ENCODE results near the gene IL1RAP. TPM values are rescaled to one million over a fixed set of nuclear protein-coding genes. Genes with fewer than 3 reads are reported as not detected.
"Not testable (repeated sequence)": the region's sequence is repeated elsewhere in the genome, so short reads cannot be mapped to it uniquely, and the experiment has no call there.

IL1RAP gene
- total RNA-seq, result 10 to 100 TPM; 10.3 to 11.6 TPM

- peaks cover 30% of the 10 kb centered on the region for H3K4me1 Mint-ChIP-seq (ENCODE audit: low read depth)
- ATAC-seq (peak; percentile 97), DNase-seq (peak; percentile 90)
- H3K9me3 Mint-ChIP-seq (ENCODE audit: insufficient read depth), result no peaks in the 10 kb centered on the region
- peak within 1 kb of the TSS; percentile 90 for H3K27ac Mint-ChIP-seq
- H3K36me3 Mint-ChIP-seq (ENCODE audit: low read depth), result peaks cover 18% of the 10 kb centered on the region
- POLR2A ChIA-PET, result interaction anchor here (0.5 to 2.7 kb wide), 13 partner anchors 9 to 595 kb away, joined by 3 to 44 read pairs (median 3); no protein-coding TSS in a partner anchor
- H3K4me3 Mint-ChIP-seq, result peak within 1 kb of the TSS; percentile 87
- peaks cover 2% of the 10 kb centered on the region for H3K27me3 Mint-ChIP-seq (ENCODE audit: low read depth)
- CTCF ChIA-PET, result interaction anchor here (0.9 to 1.4 kb wide), 8 partner anchors 9 to 184 kb away, joined by 3 to 6 read pairs (median 4); no protein-coding TSS in a partner anchor
Measured at GRCh38 chr3:190513409-190514370, at the start of gene IL1RAP. Gene IL1RAP, plus strand, starts transcription at chr3:190514085. Its CDS starts 50,205 bp downstream, at chr3:190564290.

GRCh38 chr3:190467922-190468321 is 46.0 kb upstream of the IL1RAP start:
- H3K4me1 Mint-ChIP-seq (ENCODE audit: low read depth), result no peaks in the 10 kb centered on the region
- H3K4me3 Mint-ChIP-seq, result no peak overlapping the region
- DNase-seq (no peak), ATAC-seq (no peak)
- ChIA-PET POLR2A (no interaction called here), CTCF (no interaction called here)
- peaks cover 7% of the 10 kb centered on the region for H3K27me3 Mint-ChIP-seq (ENCODE audit: low read depth)
- H3K27ac Mint-ChIP-seq, result no peak overlapping the region
- no peaks in the 10 kb centered on the region for H3K9me3 Mint-ChIP-seq (ENCODE audit: insufficient read depth)
- H3K36me3 Mint-ChIP-seq (ENCODE audit: low read depth), result no peaks in the 10 kb centered on the region

GRCh38 chr3:190473261-190473660 is 40.6 kb upstream of the IL1RAP start:
- H3K4me3 Mint-ChIP-seq; ATAC-seq; H3K9me3 Mint-ChIP-seq (ENCODE audit: insufficient read depth); H3K36me3 Mint-ChIP-seq (ENCODE audit: low read depth); H3K27ac Mint-ChIP-seq; POLR2A ChIA-PET; DNase-seq; H3K4me1 Mint-ChIP-seq (ENCODE audit: low read depth); H3K27me3 Mint-ChIP-seq (ENCODE audit: low read depth); CTCF ChIA-PET: not testable (repeated sequence)

- Mint-ChIP-seq H3K27me3 (ENCODE audit: low read depth) (peaks cover 12% of the 10 kb centered on the region), H3K36me3 (ENCODE audit: low read depth) (no peaks in the 10 kb centered on the region), H3K4me1 (ENCODE audit: low read depth) (no peaks in the 10 kb centered on the region), H3K4me3 (no peak overlapping the region), H3K27ac (no peak overlapping the region), H3K9me3 (ENCODE audit: insufficient read depth) (no peaks in the 10 kb centered on the region)
- DNase-seq (no peak), ATAC-seq (no peak)
- CTCF ChIA-PET, result no interaction called here
- POLR2A ChIA-PET, result no interaction called here
Measured at GRCh38 chr3:190481779-190482178, 32.1 kb upstream of the IL1RAP start.

- no peak for DNase-seq
- ChIA-PET POLR2A (no interaction called here), CTCF (no interaction called here)
- no peaks in the 10 kb centered on the region for H3K9me3 Mint-ChIP-seq (ENCODE audit: insufficient read depth)
- H3K36me3 Mint-ChIP-seq (ENCODE audit: low read depth), result no peaks in the 10 kb centered on the region
- peaks cover 29% of the 10 kb centered on the region for H3K27me3 Mint-ChIP-seq (ENCODE audit: low read depth)
- H3K4me1 Mint-ChIP-seq (ENCODE audit: low read depth), result no peaks in the 10 kb centered on the region
- no peak for ATAC-seq
- H3K27ac Mint-ChIP-seq, result no peak overlapping the region
- no peak overlapping the region for H3K4me3 Mint-ChIP-seq
Measured at GRCh38 chr3:190485830-190486532, 27.9 kb upstream of the IL1RAP start.

GRCh38 chr3:190486533-190486864 is 27.4 kb upstream of the IL1RAP start:
- DNase-seq (no peak), ATAC-seq (no peak)
- H3K4me1 Mint-ChIP-seq (ENCODE audit: low read depth), result peaks cover under 1% of the 10 kb centered on the region
- H3K9me3 Mint-ChIP-seq (ENCODE audit: insufficient read depth), result no peaks in the 10 kb centered on the region
- CTCF ChIA-PET, result no interaction called here
- H3K27ac Mint-ChIP-seq, result no peak overlapping the region
- no peak overlapping the region for H3K4me3 Mint-ChIP-seq
- POLR2A ChIA-PET, result no interaction called here
- H3K36me3 Mint-ChIP-seq (ENCODE audit: low read depth), result no peaks in the 10 kb centered on the region
- H3K27me3 Mint-ChIP-seq (ENCODE audit: low read depth), result peaks cover 29% of the 10 kb centered on the region

GRCh38 chr3:190486908-190487607 is 26.8 kb upstream of the IL1RAP start:
- ChIA-PET CTCF (no interaction called here), POLR2A (no interaction called here)
- Mint-ChIP-seq H3K4me1 (ENCODE audit: low read depth) (peaks cover 6% of the 10 kb centered on the region), H3K27ac (no peak overlapping the region), H3K9me3 (ENCODE audit: insufficient read depth) (no peaks in the 10 kb centered on the region), H3K27me3 (ENCODE audit: low read depth) (peaks cover 29% of the 10 kb centered on the region), H3K36me3 (ENCODE audit: low read depth) (no peaks in the 10 kb centered on the region), H3K4me3 (no peak overlapping the region)
- no peak for ATAC-seq
- DNase-seq, result no peak

- Mint-ChIP-seq H3K36me3 (ENCODE audit: low read depth) (no peaks in the 10 kb centered on the region), H3K4me1 (ENCODE audit: low read depth) (peaks cover 9% of the 10 kb centered on the region), H3K4me3 (no peak overlapping the region), H3K27me3 (ENCODE audit: low read depth) (peaks cover 34% of the 10 kb centered on the region), H3K27ac (no peak overlapping the region), H3K9me3 (ENCODE audit: insufficient read depth) (no peaks in the 10 kb centered on the region)
- ChIA-PET POLR2A (no interaction called here), CTCF (interaction anchor here (1.6 kb wide), 1 partner anchor 169 kb away, joined by 4 read pairs; the partner anchor contains the start of gene CLDN1)
- ATAC-seq (no peak), DNase-seq (no peak)
Measured at GRCh38 chr3:190491533-190492054, 22.3 kb upstream of the IL1RAP start.

- ATAC-seq (no peak), DNase-seq (no peak)
- peaks cover 36% of the 10 kb centered on the region for H3K27me3 Mint-ChIP-seq (ENCODE audit: low read depth)
- no peak overlapping the region for H3K27ac Mint-ChIP-seq
- H3K4me3 Mint-ChIP-seq, result no peak overlapping the region
- H3K9me3 Mint-ChIP-seq (ENCODE audit: insufficient read depth), result no peaks in the 10 kb centered on the region
- ChIA-PET CTCF (interaction anchor here (1.6 kb wide), 1 partner anchor 170 kb away, joined by 4 read pairs; the partner anchor contains the start of gene CLDN1), POLR2A (no interaction called here)
- H3K4me1 Mint-ChIP-seq (ENCODE audit: low read depth), result peaks cover 9% of the 10 kb centered on the region
- no peaks in the 10 kb centered on the region for H3K36me3 Mint-ChIP-seq (ENCODE audit: low read depth)
Measured at GRCh38 chr3:190492129-190492528, 21.8 kb upstream of the IL1RAP start.

- POLR2A ChIA-PET, result no interaction called here
Measured at GRCh38 chr3:190492966-190493365, 20.9 kb upstream of the IL1RAP start.

GRCh38 chr3:190494907-190495306 is 19.0 kb upstream of the IL1RAP start:
- no peak for ATAC-seq
- CTCF ChIA-PET, result no interaction called here

More at GRCh38 chr3:190492966-190493365, 20.9 kb upstream of the IL1RAP start:
- Mint-ChIP-seq H3K27ac (no peak overlapping the region), H3K36me3 (ENCODE audit: low read depth) (no peaks in the 10 kb centered on the region), H3K4me1 (ENCODE audit: low read depth) (peaks cover 9% of the 10 kb centered on the region), H3K9me3 (ENCODE audit: insufficient read depth) (no peaks in the 10 kb centered on the region), H3K4me3 (no peak overlapping the region), H3K27me3 (ENCODE audit: low read depth) (peaks cover 36% of the 10 kb centered on the region)
- no peak for DNase-seq
- CTCF ChIA-PET, result no interaction called here
- no peak for ATAC-seq

More at GRCh38 chr3:190494907-190495306, 19.0 kb upstream of the IL1RAP start:
- Mint-ChIP-seq H3K4me1 (ENCODE audit: low read depth) (peaks cover 9% of the 10 kb centered on the region), H3K27me3 (ENCODE audit: low read depth) (peaks cover 29% of the 10 kb centered on the region), H3K4me3 (no peak overlapping the region), H3K27ac (no peak overlapping the region), H3K9me3 (ENCODE audit: insufficient read depth) (no peaks in the 10 kb centered on the region), H3K36me3 (ENCODE audit: low read depth) (no peaks in the 10 kb centered on the region)
- DNase-seq, result no peak
- POLR2A ChIA-PET, result no interaction called here

Data from activated CD8-positive, alpha-beta T cell treated with anti-CD3 and anti-CD28 coated beads, Interleukin-2, amount 10 ng/mL, durations not matched to agents 7 days and 5 days (primary cell).